B cell (primary cell): Measurements from ENCODE around the gene C17orf50. TPM values are rescaled to one million over a fixed set of nuclear protein-coding genes. Genes with fewer than 3 reads are reported as not detected.

ENCODE experiments used
- ATAC-seq: fragments of 200-7000 bp; cut with Tn5 transposase; one replicate; pipeline ENCODE4 v1.10.0; 2021; ENCODE audit warnings: low read depth, mild to moderate bottlenecking, moderate number of reproducible peaks, moderate library complexity
- CTCF ChIA-PET: fragments of 350-600 bp; sonication (Branson Sonifier 250); formaldehyde crosslinking; loops from one replicate; lab custom pipeline; 2021; ENCODE audit warnings: antibody characterized with exemption, inconsistent platforms; lab: Charles Lee
- POLR2A ChIA-PET: fragments of 350-600 bp; sonication (Branson Sonifier 250); formaldehyde crosslinking; loops from one replicate; lab custom pipeline; 2021; ENCODE audit warnings: antibody characterized with exemption; lab: Charles Lee
- DNase-seq: peaks from one replicate; pipeline ENCODE4 v3.0.0; 2013
- H2AFZ ChIP-seq: 2 replicates; pipeline ENCODE4 v1.6.1; 2012; ENCODE audit warnings: mild to moderate bottlenecking, low read depth, low read length; ENCODE audit not compliant: insufficient read depth, poor library complexity, severe bottlenecking
- H3K27ac ChIP-seq, 2 donors: 1 replicate in 1 of 2; 2 replicates in 1 of 2; pipeline ENCODE4 v1.5.1; 2012 to 2013; ENCODE audit warnings: low read length in 2 of 2, mild to moderate bottlenecking in 2 of 2, moderate library complexity in 1 of 2
- H3K27me3 ChIP-seq, 4 experiments: fragments of 200-600 bp in 1 of 4; sonication (generic) in 1 of 4; replicated peaks in 1 of 4; 1 replicate in 2 of 4; 2 replicates in 2 of 4; pipeline versions ENCODE4 v1.6.1 to v1.7.0; 2013 to 2016; ENCODE audit warnings: low read length in 3 of 4, mild to moderate bottlenecking in 2 of 4, mixed read lengths in 1 of 4, moderate library complexity in 1 of 4; ENCODE audit not compliant: insufficient read depth in 4 of 4, control insufficient read depth in 3 of 4; ENCODE audit errors: control extremely low read depth in 1 of 4
- H3K36me3 ChIP-seq, 2 experiments: replicated peaks in 1 of 2; 1 replicate in 1 of 2; 2 replicates in 1 of 2; pipeline versions ENCODE4 v1.6.1 to v1.7.1; 2013; ENCODE audit warnings: low read length in 1 of 2; ENCODE audit not compliant: insufficient read depth in 2 of 2, control insufficient read depth in 1 of 2; ENCODE audit errors: control extremely low read depth in 1 of 2, extremely low read depth in 1 of 2
- H3K4me1 ChIP-seq, 2 donors: fragments of 200-600 bp in 1 of 2; sonication (generic) in 1 of 2; 1 replicate in 1 of 2; 2 replicates in 1 of 2; pipeline versions ENCODE4 v1.5.1 to v1.6.1; 2013 to 2017; ENCODE audit warnings: low read length in 2 of 2; ENCODE audit not compliant: control insufficient read depth in 2 of 2, insufficient read depth in 2 of 2
- H3K4me2 ChIP-seq: replicated peaks from 2 replicates; pipeline ENCODE3; 2012; ENCODE audit warnings: mild to moderate bottlenecking, low read depth, low read length; ENCODE audit not compliant: poor library complexity, severe bottlenecking
- H3K4me3 ChIP-seq, 5 experiments: fragments of 200-600 bp in 1 of 5; sonication (generic) in 1 of 5; 1 replicate in 3 of 5; 2 replicates in 2 of 5; pipeline versions ENCODE4 v1.5.1 to v1.7.0; 2011 to 2016; ENCODE audit warnings: low read length in 4 of 5, mild to moderate bottlenecking in 4 of 5, low read depth in 2 of 5, control low read depth in 1 of 5, moderate library complexity in 1 of 5; ENCODE audit not compliant: insufficient read depth in 1 of 5; ENCODE audit errors: control extremely low read depth in 1 of 5, extremely low read depth in 1 of 5
- H3K79me2 ChIP-seq: fragments of 200-600 bp; sonication (generic); one replicate; pipeline ENCODE4 v1.6.0; 2016; ENCODE audit warnings: low read length; ENCODE audit not compliant: control insufficient read depth, insufficient read depth
- H3K9ac ChIP-seq: fragments of 200-600 bp; sonication (generic); 2 replicates; pipeline ENCODE4 v1.6.1; 2017; ENCODE audit warnings: mild to moderate bottlenecking, low read length, moderate library complexity
- H3K9me3 ChIP-seq, 3 donors: one replicate each; pipeline versions ENCODE4 v1.6.1 to v1.7.1; 2013; ENCODE audit warnings: low read length in 2 of 3; ENCODE audit not compliant: control insufficient read depth in 2 of 3, insufficient read depth in 1 of 3; ENCODE audit errors: control extremely low read depth in 1 of 3
- H4K20me1 ChIP-seq: 2 replicates; pipeline ENCODE4 v1.6.0; 2012; ENCODE audit warnings: mild to moderate bottlenecking, low read length; ENCODE audit not compliant: insufficient read depth, control insufficient read depth, poor library complexity, severe bottlenecking
- H3K27ac Mint-ChIP-seq: one replicate; pipeline ENCODE4 v1.8.0; 2021; ENCODE audit warnings: mixed read lengths
- H3K27me3 Mint-ChIP-seq: one replicate; pipeline ENCODE4 v1.8.0; 2021; ENCODE audit warnings: mixed read lengths
- H3K4me1 Mint-ChIP-seq: one replicate; pipeline ENCODE4 v1.8.0; 2021; ENCODE audit warnings: mixed read lengths
- H3K4me3 Mint-ChIP-seq: one replicate; pipeline ENCODE4 v1.8.0; 2021; ENCODE audit warnings: mixed read lengths
- H3K9me3 Mint-ChIP-seq: one replicate; pipeline ENCODE4 v1.8.0; 2022; ENCODE audit warnings: mixed read lengths; ENCODE audit not compliant: insufficient read depth
- EZH2 ChIP-seq: IDR thresholded peaks from 2 replicates; pipeline ENCODE4 v1.6.1; 2012; ENCODE audit warnings: borderline replicate concordance, low read depth, mild to moderate bottlenecking, moderate library complexity, low read length; ENCODE audit not compliant: insufficient read depth, poor library complexity, severe bottlenecking
- WGBS: methylation state at CpG from one replicate; pipeline ENCODE4 v1.1.5; 2013; ENCODE audit warnings: missing lambda C conversion rate; ENCODE audit not compliant: insufficient coverage; 5-methylcytosine and 5-hydroxymethylcytosine counted together
- intact Hi-C: fragments of 100-400 bp; cut with micrococcal nuclease; formaldehyde crosslinking; loops from one replicate; pipeline ENCODE4 v1.10.0; 2022
- polyA plus RNA-seq: library from polyadenylated mRNA; depleted of rRNA; stranded (reverse); fragments of >200 nt; gene quantifications from 2 replicates; pipeline ENCODE4 v1.2.3, GENCODE V29; 2012
- total RNA-seq, 2 donors: library from RNA; stranded (reverse); fragments of 120-200 nt in 1 of 2; gene quantifications; 1 replicate in 1 of 2; 2 replicates in 1 of 2; pipeline versions ENCODE4 v1.2.3 to v1.2.4, GENCODE V29; 2013 to 2022
- TF ChIP-seq, protein P1 (sequence below): fragments of 200-600 bp; IDR thresholded peaks from one replicate; pipeline ENCODE4 v1.8.0; 2022; ENCODE audit warnings: antibody characterized with exemption, mild to moderate bottlenecking

The C17orf50 gene
- total and polyA plus RNA-seq, 2 donors (not counting 1 experiment from before 2014, with no cell fraction given) = not detected

DNA sequence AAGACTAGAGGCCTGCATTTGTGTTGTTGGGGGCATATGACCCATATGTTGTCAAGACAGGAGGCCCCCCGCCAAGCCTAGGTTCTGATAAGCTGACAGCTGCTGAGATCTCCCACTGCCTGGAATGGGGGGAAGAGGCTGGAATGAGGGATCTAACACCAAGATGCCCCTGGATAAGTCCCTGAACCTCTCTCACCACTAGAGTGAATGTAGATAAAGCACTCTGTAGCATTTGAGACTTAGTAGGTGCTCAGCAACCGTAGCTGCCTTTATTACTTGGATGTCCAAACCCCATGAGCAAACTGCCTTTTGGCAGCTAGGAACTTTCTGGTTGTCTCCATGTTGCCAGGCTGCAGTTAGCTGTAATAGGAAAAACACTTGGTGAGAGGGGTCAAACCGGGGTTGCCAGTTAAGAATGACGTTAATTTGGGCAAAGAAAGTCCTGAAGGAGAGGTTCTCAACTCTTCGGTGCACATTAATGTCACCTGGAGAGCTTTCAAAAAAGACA is 33.7 kb upstream of the C17orf50 start:
- WGBS = 93% methylated on average over 4 of the region's 5 CpGs

GRCh38 chr17:35727635-35728034 is 33.1 kb upstream of the C17orf50 start:
- H3K27ac ChIP-seq = no peak overlapping the region
- H3K27me3 Mint-ChIP-seq = peaks cover 11% of the 10 kb centered on the region
- TF ChIP-seq, protein P1, sequence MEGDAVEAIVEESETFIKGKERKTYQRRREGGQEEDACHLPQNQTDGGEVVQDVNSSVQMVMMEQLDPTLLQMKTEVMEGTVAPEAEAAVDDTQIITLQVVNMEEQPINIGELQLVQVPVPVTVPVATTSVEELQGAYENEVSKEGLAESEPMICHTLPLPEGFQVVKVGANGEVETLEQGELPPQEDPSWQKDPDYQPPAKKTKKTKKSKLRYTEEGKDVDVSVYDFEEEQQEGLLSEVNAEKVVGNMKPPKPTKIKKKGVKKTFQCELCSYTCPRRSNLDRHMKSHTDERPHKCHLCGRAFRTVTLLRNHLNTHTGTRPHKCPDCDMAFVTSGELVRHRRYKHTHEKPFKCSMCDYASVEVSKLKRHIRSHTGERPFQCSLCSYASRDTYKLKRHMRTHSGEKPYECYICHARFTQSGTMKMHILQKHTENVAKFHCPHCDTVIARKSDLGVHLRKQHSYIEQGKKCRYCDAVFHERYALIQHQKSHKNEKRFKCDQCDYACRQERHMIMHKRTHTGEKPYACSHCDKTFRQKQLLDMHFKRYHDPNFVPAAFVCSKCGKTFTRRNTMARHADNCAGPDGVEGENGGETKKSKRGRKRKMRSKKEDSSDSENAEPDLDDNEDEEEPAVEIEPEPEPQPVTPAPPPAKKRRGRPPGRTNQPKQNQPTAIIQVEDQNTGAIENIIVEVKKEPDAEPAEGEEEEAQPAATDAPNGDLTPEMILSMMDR = no peak
- no peak for TF ChIP-seq EZH2
- H3K4me1 ChIP-seq = peaks cover 9 to 11% of the 10 kb centered on the region in 2 donors
- H3K4me2 ChIP-seq = no peak overlapping the region
- POLR2A ChIA-PET = no interaction called here
- no peaks in the 10 kb centered on the region for H3K79me2 ChIP-seq
- ATAC-seq (no peak), DNase-seq (no peak)
- H3K9me3 Mint-ChIP-seq = no peaks in the 10 kb centered on the region
- no peak overlapping the region for H3K4me3 Mint-ChIP-seq
- H2AFZ ChIP-seq = no peak overlapping the region
- intact Hi-C loops = no loop called here
- H3K36me3 ChIP-seq = peaks cover 10 to 40% of the 10 kb centered on the region in 2 experiments
- no peak overlapping the region for H3K4me3 ChIP-seq
- H3K4me1 Mint-ChIP-seq = peaks cover 15% of the 10 kb centered on the region
- peaks cover 0 to 12% (median 0%) of the 10 kb centered on the region in 4 experiments for H3K27me3 ChIP-seq
- CTCF ChIA-PET = interaction anchor here (0.8 to 1.2 kb wide), 3 partner anchors 12 to 36 kb away, joined by 3 to 4 read pairs (median 3); no protein-coding TSS in a partner anchor
- no peak overlapping the region for H3K27ac Mint-ChIP-seq
- WGBS = 98% methylated on average over 5 of the region's 5 CpGs
- H3K9ac ChIP-seq = no peak overlapping the region
- no peaks in the 10 kb centered on the region for H4K20me1 ChIP-seq
- no peaks in the 10 kb centered on the region for H3K9me3 ChIP-seq

More for the DNA sequence above, 33.7 kb upstream of the C17orf50 start:
- ChIA-PET POLR2A (no interaction called here), CTCF (interaction anchor here (1.2 kb wide), 1 partner anchor 20 kb away, joined by 4 read pairs; no protein-coding TSS in a partner anchor)
- Mint-ChIP-seq H3K27ac (no peak overlapping the region), H3K27me3 (peaks cover 11% of the 10 kb centered on the region), H3K9me3 (no peaks in the 10 kb centered on the region), H3K4me3 (no peak overlapping the region), H3K4me1 (peaks cover 13% of the 10 kb centered on the region)
- Histone ChIP-seq H2AFZ (no peak overlapping the region), H3K27me3 (peaks cover 0 to 9% (median 0%) of the 10 kb centered on the region in 4 experiments), H3K9me3 (no peaks in the 10 kb centered on the region), H3K36me3 (peaks cover 10 to 40% of the 10 kb centered on the region in 2 experiments), H3K27ac (no peak overlapping the region), H3K4me2 (no peak overlapping the region), H3K9ac (no peak overlapping the region), H3K79me2 (no peaks in the 10 kb centered on the region), H3K4me3 (no peak overlapping the region), H4K20me1 (no peaks in the 10 kb centered on the region), H3K4me1 (peaks cover 9 to 11% of the 10 kb centered on the region in 2 donors)
- ATAC-seq = no peak
- TF ChIP-seq, protein P1 = no peak
- TF ChIP-seq EZH2 = no peak
- DNase-seq = no peak
- intact Hi-C loops = no loop called here
